ENCODE measurements around the gene MUL1. TPM values are rescaled to one million over a fixed set of nuclear protein-coding genes. Genes with fewer than 3 reads are reported as not detected.

The MUL1 gene
- total RNA-seq, 1 donor from 2014 or later, result 22.1 TPM

- TF ChIP-seq, protein P1, sequence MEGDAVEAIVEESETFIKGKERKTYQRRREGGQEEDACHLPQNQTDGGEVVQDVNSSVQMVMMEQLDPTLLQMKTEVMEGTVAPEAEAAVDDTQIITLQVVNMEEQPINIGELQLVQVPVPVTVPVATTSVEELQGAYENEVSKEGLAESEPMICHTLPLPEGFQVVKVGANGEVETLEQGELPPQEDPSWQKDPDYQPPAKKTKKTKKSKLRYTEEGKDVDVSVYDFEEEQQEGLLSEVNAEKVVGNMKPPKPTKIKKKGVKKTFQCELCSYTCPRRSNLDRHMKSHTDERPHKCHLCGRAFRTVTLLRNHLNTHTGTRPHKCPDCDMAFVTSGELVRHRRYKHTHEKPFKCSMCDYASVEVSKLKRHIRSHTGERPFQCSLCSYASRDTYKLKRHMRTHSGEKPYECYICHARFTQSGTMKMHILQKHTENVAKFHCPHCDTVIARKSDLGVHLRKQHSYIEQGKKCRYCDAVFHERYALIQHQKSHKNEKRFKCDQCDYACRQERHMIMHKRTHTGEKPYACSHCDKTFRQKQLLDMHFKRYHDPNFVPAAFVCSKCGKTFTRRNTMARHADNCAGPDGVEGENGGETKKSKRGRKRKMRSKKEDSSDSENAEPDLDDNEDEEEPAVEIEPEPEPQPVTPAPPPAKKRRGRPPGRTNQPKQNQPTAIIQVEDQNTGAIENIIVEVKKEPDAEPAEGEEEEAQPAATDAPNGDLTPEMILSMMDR (IDR thresholded peaks at IDR 0.05; ENCODE audit: insufficient read depth, low read length, severe bottlenecking), result no peak
- no peaks in the 10 kb centered on the region for H3K27me3 ChIP-seq (ENCODE audit: control insufficient read depth, insufficient read depth, low read length)
- no peak overlapping the region for H3K4me3 ChIP-seq (ENCODE audit: low read depth, low read length)
- peak; percentile 100 for FAIRE-seq
- H3K36me3 ChIP-seq (ENCODE audit: control insufficient read depth, insufficient read depth, low read length), result peaks cover 10% of the 10 kb centered on the region
- peak; percentile 100 for DNase-seq (ENCODE audit: low read depth)
Observed at GRCh38 chr1:20496241-20496661, 11.7 kb downstream of the MUL1 start.

GRCh38 chr1:20495661-20496060 lies 12.3 kb downstream of the MUL1 start:
- TF ChIP-seq, protein P1 (IDR thresholded peaks at IDR 0.05; ENCODE audit: insufficient read depth, low read length, severe bottlenecking), result no peak
- Histone ChIP-seq H3K36me3 (ENCODE audit: control insufficient read depth, insufficient read depth, low read length) (peaks cover 8% of the 10 kb centered on the region), H3K27me3 (ENCODE audit: control insufficient read depth, insufficient read depth, low read length) (no peaks in the 10 kb centered on the region), H3K4me3 (ENCODE audit: low read depth, low read length) (no peak overlapping the region)
- no peak for DNase-seq (ENCODE audit: low read depth)
- no peak for FAIRE-seq

DNA sequence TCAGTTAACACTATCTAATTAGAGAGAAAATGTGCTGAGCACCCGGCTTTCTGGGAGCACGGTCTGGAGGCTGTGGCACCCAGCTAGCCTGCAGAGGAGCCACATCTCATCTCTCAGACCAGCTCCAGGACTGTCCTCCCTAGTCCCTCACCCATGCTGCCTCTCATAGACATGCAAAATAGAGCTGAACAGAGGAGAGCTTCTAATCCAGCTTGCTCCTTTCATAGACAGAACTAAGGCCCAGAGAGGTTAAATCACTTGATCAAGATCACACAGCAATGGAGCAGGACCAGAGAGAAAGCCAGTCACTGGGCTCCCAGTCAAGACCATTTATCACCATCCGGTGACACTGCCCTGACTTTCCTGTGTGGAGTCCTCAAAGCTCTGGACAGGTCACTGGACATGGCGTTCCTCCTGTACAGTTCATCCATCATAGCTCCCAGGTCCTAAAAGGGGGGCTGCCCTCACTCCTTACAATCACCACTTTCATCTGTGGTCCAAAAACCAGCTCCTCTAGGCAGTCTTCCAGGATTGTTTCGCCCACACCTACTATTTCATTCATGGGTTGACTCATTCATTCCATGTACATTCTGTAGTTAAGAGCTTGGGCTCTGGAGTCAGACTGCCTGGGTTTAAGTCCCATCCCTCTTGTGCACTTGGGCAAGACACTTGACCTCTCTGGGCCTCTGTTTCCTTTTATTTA lies 13.2 kb downstream of the MUL1 start:
- FAIRE-seq (peak; percentile 64), DNase-seq (ENCODE audit: low read depth) (peak; percentile 92)
- Histone ChIP-seq H3K36me3 (ENCODE audit: control insufficient read depth, insufficient read depth, low read length) (peaks cover 3% of the 10 kb centered on the region), H3K27me3 (ENCODE audit: control insufficient read depth, insufficient read depth, low read length) (no peaks in the 10 kb centered on the region), H3K4me3 (ENCODE audit: low read depth, low read length) (no peak overlapping the region)
- TF ChIP-seq, protein P1 (IDR thresholded peaks at IDR 0.05; ENCODE audit: insufficient read depth, low read length, severe bottlenecking), result no peak

DNA sequence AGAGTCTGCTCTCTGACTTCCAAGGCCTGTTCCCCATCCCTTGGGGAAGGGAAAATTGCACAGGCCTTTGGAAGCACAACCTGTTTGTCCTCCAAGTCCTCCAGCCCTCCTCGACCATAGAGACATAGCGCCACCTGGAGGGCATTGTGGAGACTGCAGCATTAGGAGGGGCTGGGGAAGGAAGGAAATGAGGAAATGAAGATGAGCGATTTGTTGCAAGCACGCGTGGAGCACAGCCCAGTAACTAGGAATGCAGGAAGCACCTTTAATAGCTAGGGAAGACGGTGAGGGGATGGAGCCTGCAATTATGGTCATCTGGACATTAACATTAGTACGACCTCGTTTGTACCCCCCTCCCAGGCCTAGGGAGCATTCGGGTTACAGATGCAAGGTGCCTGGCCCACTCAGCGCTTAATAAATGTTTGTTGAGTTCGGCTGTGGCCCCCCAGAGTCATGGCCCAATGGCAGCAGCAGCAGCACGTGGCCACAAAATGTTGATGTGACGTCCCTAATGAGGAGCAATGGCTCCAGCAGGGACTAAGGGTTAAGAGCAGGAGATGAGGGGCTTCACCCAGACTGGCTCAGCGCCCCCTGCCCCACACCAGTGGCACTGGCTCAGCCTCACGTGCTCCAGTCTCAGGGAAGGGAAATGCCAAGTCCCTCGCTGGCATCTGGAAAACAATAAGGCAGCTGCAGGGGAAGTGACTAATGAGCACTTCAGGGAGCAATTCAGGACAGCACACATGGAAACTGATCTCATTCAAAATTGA lies 13.9 kb downstream of the MUL1 start:
- peak; percentile 96 for FAIRE-seq
- peak; percentile 86 for DNase-seq (ENCODE audit: low read depth)

GRCh38 chr1:20493309-20493708 lies 14.6 kb downstream of the MUL1 start:
- FAIRE-seq (no peak), DNase-seq (ENCODE audit: low read depth) (no peak)
- Histone ChIP-seq H3K4me3 (ENCODE audit: low read depth, low read length) (no peak overlapping the region), H3K27me3 (ENCODE audit: control insufficient read depth, insufficient read depth, low read length) (no peaks in the 10 kb centered on the region), H3K36me3 (ENCODE audit: control insufficient read depth, insufficient read depth, low read length) (no peaks in the 10 kb centered on the region)
- TF ChIP-seq, protein P1 (IDR thresholded peaks at IDR 0.05; ENCODE audit: insufficient read depth, low read length, severe bottlenecking), result no peak

More for the DNA sequence above, 13.9 kb downstream of the MUL1 start:
- H3K36me3 ChIP-seq (ENCODE audit: control insufficient read depth, insufficient read depth, low read length), result no peaks in the 10 kb centered on the region
- TF ChIP-seq, protein P1 (IDR thresholded peaks at IDR 0.05; ENCODE audit: insufficient read depth, low read length, severe bottlenecking), result peak; percentile 90
- no peak overlapping the region for H3K4me3 ChIP-seq (ENCODE audit: low read depth, low read length)
- H3K27me3 ChIP-seq (ENCODE audit: control insufficient read depth, insufficient read depth, low read length), result no peaks in the 10 kb centered on the region
